ENCODE results near the gene ANO3. TPM values are rescaled to one million over a fixed set of nuclear protein-coding genes. Genes with fewer than 3 reads are reported as not detected.
"Not testable (repeated sequence)": the region's sequence is repeated elsewhere in the genome, so short reads cannot be mapped to it uniquely, and the experiment has no call there.

ANO3 gene
- total and polyA plus RNA-seq, 12 donors = 0.10 to 3.9 (median 0.65) TPM

- no peak for TF ChIP-seq POLR2A (IDR thresholded peaks at IDR 0.05)
- no peak for TF ChIP-seq CTCF (IDR thresholded peaks at IDR 0.05)
- Histone ChIP-seq H3K9me3 (replicated peaks in 1 of 3) (no peaks in the 10 kb centered on the region), H3K4me1 (replicated peaks in 1 of 2) (no peaks in the 10 kb centered on the region), H3K27ac (no peak overlapping the region), H3K4me3 (no peak overlapping the region), H3K27me3 (no peaks in the 10 kb centered on the region), H3K36me3 (replicated peaks in 1 of 2) (no peaks in the 10 kb centered on the region)
- no peak for DNase-seq
- intact Hi-C loops (cut with DNase I) = no loop called here
- WGBS, 4 donors = 74 to 89% (median 82%) methylated on average over 2 of the region's 2 CpGs
Observed at GRCh38 chr11:26622181-26622580, 290.3 kb downstream of the ANO3 start.

- intact Hi-C loops (cut with DNase I) = no loop called here
- no peaks in the 10 kb centered on the region for H3K36me3 ChIP-seq (replicated peaks in 1 of 2)
- WGBS, 4 donors = 48 to 76% (median 55%) methylated on average over 2 of the region's 2 CpGs
- no peaks in the 10 kb centered on the region for H3K27me3 ChIP-seq
- no peak overlapping the region for H3K4me3 ChIP-seq
- no peak overlapping the region for H3K27ac ChIP-seq
- DNase-seq = no peak
- no peaks in the 10 kb centered on the region for H3K9me3 ChIP-seq (replicated peaks in 1 of 3)
- no peak for TF ChIP-seq POLR2A (IDR thresholded peaks at IDR 0.05)
- no peak for TF ChIP-seq CTCF (IDR thresholded peaks at IDR 0.05)
- H3K4me1 ChIP-seq (replicated peaks in 1 of 2) = no peaks in the 10 kb centered on the region
Observed at GRCh38 chr11:26623076-26623659, 291.2 kb downstream of the ANO3 start.

GRCh38 chr11:26626346-26626745, 294.4 kb downstream of the ANO3 start:
- Histone ChIP-seq H3K4me3 (no peak overlapping the region), H3K36me3 (replicated peaks in 1 of 2) (no peaks in the 10 kb centered on the region), H3K27me3 (no peaks in the 10 kb centered on the region), H3K9me3 (replicated peaks in 1 of 3) (no peaks in the 10 kb centered on the region), H3K27ac (no peak overlapping the region), H3K4me1 (replicated peaks in 1 of 2) (no peaks in the 10 kb centered on the region)
- 76 to 97% (median 88%) methylated on average over 1 of the region's 1 CpG for WGBS, 4 donors
- TF ChIP-seq POLR2A (IDR thresholded peaks at IDR 0.05) (no peak), CTCF (IDR thresholded peaks at IDR 0.05) (no peak)
- intact Hi-C loops (cut with DNase I) = no loop called here
- no peak for DNase-seq

GRCh38 chr11:26632691-26633159, 300.8 kb downstream of the ANO3 start:
- Histone ChIP-seq H3K27ac (no peak overlapping the region), H3K4me1 (replicated peaks in 1 of 2) (no peaks in the 10 kb centered on the region), H3K27me3 (no peaks in the 10 kb centered on the region), H3K36me3 (replicated peaks in 1 of 2) (no peaks in the 10 kb centered on the region), H3K9me3 (replicated peaks in 1 of 3) (no peaks in the 10 kb centered on the region), H3K4me3 (no peak overlapping the region)
- no peak for DNase-seq
- intact Hi-C loops (cut with DNase I) = no loop called here
- WGBS, 4 donors = 28 to 66% (median 35%) methylated on average over 2 of the region's 2 CpGs
- TF ChIP-seq POLR2A (IDR thresholded peaks at IDR 0.05) = no peak
- TF ChIP-seq CTCF (IDR thresholded peaks at IDR 0.05) = no peak

GRCh38 chr11:26643314-26643713, 311.4 kb downstream of the ANO3 start:
- H3K4me3 ChIP-seq; intact Hi-C loops (cut with DNase I); H3K36me3 ChIP-seq (replicated peaks in 1 of 2); H3K27ac ChIP-seq; H3K4me1 ChIP-seq (replicated peaks in 1 of 2); H3K9me3 ChIP-seq (replicated peaks in 1 of 3); H3K27me3 ChIP-seq; DNase-seq: not testable (repeated sequence)
- WGBS, 4 donors = 87 to 94% (median 90%) methylated on average over 10 of the region's 10 CpGs
